Bronchial smooth muscle cell (primary cell): ENCODE data around the gene LONRF2. TPM values are rescaled to one million over a fixed set of nuclear protein-coding genes. Genes with fewer than 3 reads are reported as not detected.

Experiments used
- total RNA-seq: library from RNA; depleted of rRNA; stranded (reverse); fragments of >200 nt; gene quantifications from 2 replicates; pipeline ENCODE4 v1.2.1, GENCODE V29; 2014

The LONRF2 gene
- total RNA-seq, result under 0.01 TPM in 2 replicates

GRCh38 chr2:100321866-100322820 lies at the start of gene LONRF2:
Gene LONRF2, minus strand, starts transcription at chr2:100322501. Its CDS starts 408 bp downstream, at chr2:100322093.

Other genes with a start within 250 kb of the LONRF2 start
- gene AFF3, start 179.9 kb downstream of the LONRF2 start, total RNA-seq, result under 0.01 and 0.34 TPM in 2 replicates
- gene CHST10, start 95.2 kb upstream of the LONRF2 start, total RNA-seq, result 4.9 and 6.3 TPM in 2 replicates
- not detected in 2 replicates for gene NMS, start 148.0 kb upstream of the LONRF2 start, total RNA-seq
- gene PDCL3, start 240.5 kb upstream of the LONRF2 start, total RNA-seq, result 8.8 and 9.3 TPM in 2 replicates